H1 (cell line): ENCODE data around the gene CTPS2.

Experiments used
- EZH2 ChIP-seq: fragments of 200-600 bp; sonication (generic); IDR thresholded peaks from 2 replicates; pipeline ENCODE4 v1.7.1; 2012; ENCODE audit warnings: low read depth, mild to moderate bottlenecking, moderate library complexity, low read length, inconsistent platforms; ENCODE audit not compliant: severe bottlenecking
- JUND ChIP-seq: IDR thresholded peaks from 2 replicates; pipeline ENCODE4 v1.6.1; 2011; ENCODE audit warnings: mild to moderate bottlenecking, improper control_type of control experiment, low read length
- SP1 ChIP-seq: IDR thresholded peaks from 2 replicates; pipeline ENCODE4 v1.6.1; 2011; ENCODE audit warnings: low read depth, low read length
- TF ChIP-seq, protein P1 (sequence below), 3 experiments: IDR thresholded peaks; 1 replicate in 2 of 3; 2 replicates in 1 of 3; pipeline versions ENCODE4 v1.5.1 to v1.6.1; 2011; ENCODE audit warnings: low read length in 3 of 3, mild to moderate bottlenecking in 3 of 3, inconsistent platforms in 2 of 3, low read depth in 1 of 3, moderate library complexity in 1 of 3; ENCODE audit not compliant: insufficient read depth in 1 of 3; ENCODE audit errors: control extremely low read depth in 1 of 3
- TF ChIP-seq, protein P2 (sequence below): IDR thresholded peaks from 2 replicates; pipeline ENCODE4 v1.6.1; 2011; ENCODE audit warnings: low read depth, mild to moderate bottlenecking, low read length; ENCODE audit not compliant: insufficient read depth

DNA sequence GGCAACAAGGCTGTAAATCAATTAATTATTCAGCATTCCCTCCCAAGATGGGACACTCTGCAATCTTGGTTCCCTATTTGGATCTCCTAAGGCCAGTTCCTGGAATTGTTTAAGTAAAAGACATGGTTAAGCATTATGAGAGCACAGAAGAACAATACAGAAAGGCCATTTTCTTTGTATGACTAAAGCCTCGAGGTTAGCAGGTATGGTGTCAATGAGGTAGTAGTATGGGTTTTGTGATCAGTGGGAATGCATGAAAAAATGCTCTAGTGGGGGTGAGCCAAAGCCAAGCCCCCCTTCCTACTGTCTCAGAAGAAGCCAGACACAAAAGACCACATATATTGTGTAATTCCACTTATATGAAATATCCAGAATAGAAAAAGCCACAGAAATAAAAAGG is 124.2 kb downstream of the CTPS2 start:
- no peak for TF ChIP-seq EZH2
- TF ChIP-seq, protein P1, sequence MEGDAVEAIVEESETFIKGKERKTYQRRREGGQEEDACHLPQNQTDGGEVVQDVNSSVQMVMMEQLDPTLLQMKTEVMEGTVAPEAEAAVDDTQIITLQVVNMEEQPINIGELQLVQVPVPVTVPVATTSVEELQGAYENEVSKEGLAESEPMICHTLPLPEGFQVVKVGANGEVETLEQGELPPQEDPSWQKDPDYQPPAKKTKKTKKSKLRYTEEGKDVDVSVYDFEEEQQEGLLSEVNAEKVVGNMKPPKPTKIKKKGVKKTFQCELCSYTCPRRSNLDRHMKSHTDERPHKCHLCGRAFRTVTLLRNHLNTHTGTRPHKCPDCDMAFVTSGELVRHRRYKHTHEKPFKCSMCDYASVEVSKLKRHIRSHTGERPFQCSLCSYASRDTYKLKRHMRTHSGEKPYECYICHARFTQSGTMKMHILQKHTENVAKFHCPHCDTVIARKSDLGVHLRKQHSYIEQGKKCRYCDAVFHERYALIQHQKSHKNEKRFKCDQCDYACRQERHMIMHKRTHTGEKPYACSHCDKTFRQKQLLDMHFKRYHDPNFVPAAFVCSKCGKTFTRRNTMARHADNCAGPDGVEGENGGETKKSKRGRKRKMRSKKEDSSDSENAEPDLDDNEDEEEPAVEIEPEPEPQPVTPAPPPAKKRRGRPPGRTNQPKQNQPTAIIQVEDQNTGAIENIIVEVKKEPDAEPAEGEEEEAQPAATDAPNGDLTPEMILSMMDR (IDR thresholded peaks at IDR 0.05; ENCODE audit: control extremely low read depth in 1 of 3, insufficient read depth in 1 of 3, low read depth in 1 of 3, low read length in 3 of 3) = no peak
- TF ChIP-seq, protein P2, sequence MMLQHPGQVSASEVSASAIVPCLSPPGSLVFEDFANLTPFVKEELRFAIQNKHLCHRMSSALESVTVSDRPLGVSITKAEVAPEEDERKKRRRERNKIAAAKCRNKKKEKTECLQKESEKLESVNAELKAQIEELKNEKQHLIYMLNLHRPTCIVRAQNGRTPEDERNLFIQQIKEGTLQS = no peak
- TF ChIP-seq JUND = no peak
- TF ChIP-seq SP1 = no peak
